DOHH2 (cell line): ENCODE results near the gene DNAJC5G.

Source experiments
- H3F3A ChIP-seq: fragments of 200-600 bp; sonication (generic), shearing (Covaris generic); 2 replicates; pipeline ENCODE4 v1.6.0; 2016; ENCODE audit warnings: antibody characterized with exemption, mild to moderate bottlenecking; ENCODE audit not compliant: control insufficient read depth, insufficient read depth
- H3K27ac ChIP-seq: fragments of 200-600 bp; sonication (generic); 2 replicates; pipeline ENCODE4 v1.5.1; 2014; ENCODE audit warnings: low read depth, mild to moderate bottlenecking, low read length, moderate library complexity
- H3K27me3 ChIP-seq: fragments of 200-600 bp; sonication (generic); 2 replicates; pipeline ENCODE4 v1.6.1; 2014; ENCODE audit warnings: mild to moderate bottlenecking, low read length, mixed read lengths; ENCODE audit not compliant: control insufficient read depth
- H3K36me3 ChIP-seq: fragments of 200-600 bp; sonication (generic); 2 replicates; pipeline ENCODE4 v1.6.1; 2014; ENCODE audit warnings: mild to moderate bottlenecking, low read length, moderate library complexity, mixed read lengths; ENCODE audit not compliant: control insufficient read depth
- H3K4me1 ChIP-seq: fragments of 200-600 bp; sonication (generic); 2 replicates; pipeline ENCODE4 v1.6.1; 2014; ENCODE audit warnings: mild to moderate bottlenecking, low read length, mixed read lengths; ENCODE audit not compliant: control insufficient read depth
- H3K4me2 ChIP-seq: fragments of 200-600 bp; sonication (generic); 2 replicates; pipeline ENCODE4 v1.6.0; 2014; ENCODE audit warnings: mild to moderate bottlenecking, low read length, moderate library complexity
- H3K4me3 ChIP-seq: fragments of 200-600 bp; sonication (generic); 2 replicates; pipeline ENCODE4 v1.5.1; 2014; ENCODE audit warnings: mild to moderate bottlenecking, low read length, mixed read lengths
- H3K79me2 ChIP-seq: fragments of 200-600 bp; sonication (generic); 2 replicates; pipeline ENCODE4 v1.6.1; 2014; ENCODE audit warnings: mild to moderate bottlenecking, low read length, mixed read lengths; ENCODE audit not compliant: control insufficient read depth
- H3K9me2 ChIP-seq: fragments of 200-600 bp; sonication (generic); replicated peaks from 2 replicates; pipeline ENCODE4 v1.6.1; 2014; ENCODE audit warnings: mild to moderate bottlenecking, low read length, mixed read lengths; ENCODE audit not compliant: control insufficient read depth
- H3K9me3 ChIP-seq: fragments of 200-600 bp; sonication (generic); 2 replicates; pipeline ENCODE4 v1.6.1; 2014; ENCODE audit warnings: antibody characterized with exemption, low read length, mixed read lengths; ENCODE audit not compliant: control insufficient read depth, insufficient read depth
- H4K20me1 ChIP-seq: fragments of 200-600 bp; sonication (generic); 2 replicates; pipeline ENCODE4 v1.6.0; 2014; ENCODE audit warnings: low read depth, mild to moderate bottlenecking, antibody characterized with exemption, low read length, moderate library complexity; ENCODE audit not compliant: control insufficient read depth, insufficient read depth
- CTCF ChIP-seq: fragments of 200-600 bp; sonication (generic); IDR thresholded peaks from one replicate; pipeline ENCODE4 v1.5.1; 2014; ENCODE audit warnings: antibody characterized with exemption, mild to moderate bottlenecking, low read depth, low read length; ENCODE audit not compliant: poor library complexity, severe bottlenecking
- EZH2phosphoT487 ChIP-seq: fragments of 200-600 bp; sonication (generic); IDR thresholded peaks from 2 replicates; pipeline ENCODE4 v1.6.1; 2017; ENCODE audit warnings: borderline replicate concordance, mild to moderate bottlenecking, antibody characterized with exemption, low read length, moderate library complexity, mixed read lengths

The DNAJC5G gene

DNA sequence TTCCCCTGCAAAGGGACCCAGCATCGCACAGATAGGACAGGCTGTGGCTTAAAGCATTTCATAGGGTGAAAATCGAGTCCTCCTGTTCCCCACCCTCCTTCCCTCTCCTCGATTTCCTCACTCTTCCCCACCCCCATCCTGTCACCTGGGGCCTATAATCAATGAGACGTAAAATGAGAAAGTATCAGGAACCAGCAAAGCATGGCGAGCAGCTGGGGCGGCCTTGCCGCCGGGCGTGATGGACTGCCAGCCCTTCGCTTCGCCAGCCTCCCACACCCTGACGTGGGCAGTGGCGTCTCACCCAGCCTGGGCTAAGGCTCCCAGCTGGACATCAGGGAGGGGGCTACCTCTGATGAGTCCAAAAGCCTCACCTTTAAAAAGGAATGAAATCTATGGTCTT is 23.5 kb upstream of the DNAJC5G start:
- Histone ChIP-seq H3F3A (0 out of 2 replicates have a peak, but pooled peaks cover 4% of the 10 kb centered on the region), H3K36me3 (no peaks in the 10 kb centered on the region), H3K79me2 (no peaks in the 10 kb centered on the region), H3K27ac (no peak overlapping the region), H3K4me1 (peaks cover 31% of the 10 kb centered on the region), H3K4me3 (no peak overlapping the region), H3K9me3 (no peaks in the 10 kb centered on the region), H3K9me2 (no peaks in the 10 kb centered on the region), H3K27me3 (peaks cover 5% of the 10 kb centered on the region; the same call in 1 of the 2 replicates), H3K4me2 (peak overlapping the region; percentile 50), H4K20me1 (no peaks in the 10 kb centered on the region)
- no peak for TF ChIP-seq EZH2phosphoT487
- TF ChIP-seq CTCF, result no peak

DNA sequence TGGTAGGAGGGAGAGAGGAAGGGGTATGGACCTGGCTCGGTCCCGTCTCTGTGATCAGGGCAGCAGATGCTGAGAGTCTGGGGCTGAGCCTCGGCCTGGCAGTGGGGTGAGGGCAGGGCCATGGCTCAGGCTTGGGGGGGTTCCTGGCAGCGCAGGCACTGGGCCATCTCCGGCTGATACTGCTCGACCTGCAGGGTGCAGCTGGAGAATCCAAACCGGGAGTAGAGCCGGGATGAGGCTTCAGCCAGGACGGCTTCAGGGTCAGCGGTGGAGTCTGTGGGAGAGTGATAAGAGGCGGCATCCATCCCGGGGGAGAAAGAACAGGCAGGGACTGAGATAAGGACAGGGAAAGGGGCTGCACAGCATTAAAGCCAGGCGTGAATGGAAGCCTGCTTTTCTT is 20.0 kb upstream of the DNAJC5G start:
- TF ChIP-seq CTCF (no peak), EZH2phosphoT487 (no peak)
- H3K9me3 ChIP-seq, result no peaks in the 10 kb centered on the region
- no peak overlapping the region for H3K4me3 ChIP-seq
- peaks cover 19% of the 10 kb centered on the region for H3K4me1 ChIP-seq
- H3F3A ChIP-seq, result 0 out of 2 replicates have a peak, but pooled peaks cover 4% of the 10 kb centered on the region
- no peaks in the 10 kb centered on the region for H4K20me1 ChIP-seq
- H3K27me3 ChIP-seq, result peaks cover 13% of the 10 kb centered on the region
- H3K79me2 ChIP-seq, result no peaks in the 10 kb centered on the region
- no peak overlapping the region for H3K27ac ChIP-seq
- no peaks in the 10 kb centered on the region for H3K36me3 ChIP-seq
- H3K4me2 ChIP-seq, result no peak overlapping the region
- H3K9me2 ChIP-seq, result no peaks in the 10 kb centered on the region

- H3K9me2 ChIP-seq, result no peaks in the 10 kb centered on the region
- H3K27me3 ChIP-seq, result peaks cover 17% of the 10 kb centered on the region
- H3K36me3 ChIP-seq, result no peaks in the 10 kb centered on the region
- no peak overlapping the region for H3K4me2 ChIP-seq
- H3K4me3 ChIP-seq, result no peak overlapping the region
- H3K27ac ChIP-seq, result no peak overlapping the region
- H3K9me3 ChIP-seq, result no peaks in the 10 kb centered on the region
- H4K20me1 ChIP-seq, result no peaks in the 10 kb centered on the region
- 0 out of 2 replicates have a peak, but pooled peaks cover 4% of the 10 kb centered on the region for H3F3A ChIP-seq
- H3K79me2 ChIP-seq, result no peaks in the 10 kb centered on the region
- peaks cover 14% of the 10 kb centered on the region for H3K4me1 ChIP-seq
- TF ChIP-seq CTCF, result no peak
- no peak for TF ChIP-seq EZH2phosphoT487
These were observed 19.6 kb upstream of the DNAJC5G start for GRCh38 chr2:27255660-27256059.
